ENCODE data around the gene ANKRD29.

ANKRD29 gene

GRCh38 chr18:23682045-23682444 is 19.3 kb upstream of the ANKRD29 start:
- no peak for DNase-seq (ENCODE audit: low spot score)

GRCh38 chr18:23675896-23676295 is 13.2 kb upstream of the ANKRD29 start:
- Histone ChIP-seq H3K9me3 (replicated peaks in 1 of 2; ENCODE audit: control insufficient read depth in 2 of 2, insufficient read depth in 1 of 2, low read depth in 1 of 2, low read length in 2 of 2) (no peaks in the 10 kb centered on the region), H3K4ac (ENCODE audit: low read length) (no peak overlapping the region), H3K4me1 (ENCODE audit: control insufficient read depth in 2 of 2, insufficient read depth in 1 of 2, low read depth in 1 of 2, low read length in 2 of 2) (no peaks in the 10 kb centered on the region), H2AK5ac (ENCODE audit: low read depth, low read length) (no peak overlapping the region), H3K36me3 (replicated peaks in 1 of 2; ENCODE audit: control insufficient read depth in 2 of 2, insufficient read depth in 2 of 2, low read length in 2 of 2) (no peaks in the 10 kb centered on the region), H3K14ac (ENCODE audit: low read length) (no peak overlapping the region), H3K27ac (replicated peaks; ENCODE audit: low read length) (no peak overlapping the region), H3K4me2 (ENCODE audit: insufficient read depth, low read length, poor library complexity, severe bottlenecking) (no peak overlapping the region), H3K23ac (ENCODE audit: low read depth, low read length, poor library complexity) (no peak overlapping the region), H3K27me3 (ENCODE audit: control insufficient read depth in 3 of 3, insufficient read depth in 3 of 3, low read depth in 1 of 3, low read length in 3 of 3) (no peaks in the 10 kb centered on the region), H4K91ac (ENCODE audit: low read depth, low read length, poor library complexity) (no peak overlapping the region), H2BK15ac (ENCODE audit: low read length) (no peak overlapping the region), H2BK5ac (ENCODE audit: low read length) (no peak overlapping the region), H3K79me1 (ENCODE audit: low read depth, low read length) (no peaks in the 10 kb centered on the region), H4K8ac (ENCODE audit: low read depth, low read length) (no peak overlapping the region), H3K9ac (ENCODE audit: low read depth, low read length, poor library complexity) (no peak overlapping the region), H3K4me3 (ENCODE audit: low read length in 2 of 2) (no peak overlapping the region), H2BK12ac (ENCODE audit: low read length) (no peak overlapping the region), H2AFZ (ENCODE audit: low read length) (no peak overlapping the region), H3K18ac (ENCODE audit: low read length) (no peak overlapping the region), H2BK120ac (ENCODE audit: low read depth, low read length) (no peak overlapping the region)
- DNase-seq (ENCODE audit: low spot score), result no peak
- WGBS, 2 donors (ENCODE audit: extremely low coverage in 2 of 2, insufficient read length in 2 of 2, insufficient replicate concordance in 1 of 2), result no CpG with 5 or more reads among the region's 3 CpGs

More at GRCh38 chr18:23682045-23682444, 19.3 kb upstream of the ANKRD29 start:
- no peak overlapping the region for H3K23ac ChIP-seq (ENCODE audit: low read depth, low read length, poor library complexity)
- no peaks in the 10 kb centered on the region for H3K79me1 ChIP-seq (ENCODE audit: low read depth, low read length)
- no peak overlapping the region for H3K4me3 ChIP-seq (ENCODE audit: low read length in 2 of 2)
- no peak overlapping the region for H3K27ac ChIP-seq (replicated peaks; ENCODE audit: low read length)
- H3K18ac ChIP-seq (ENCODE audit: low read length), result no peak overlapping the region
- H3K27me3 ChIP-seq (ENCODE audit: control insufficient read depth in 3 of 3, insufficient read depth in 3 of 3, low read depth in 1 of 3, low read length in 3 of 3), result peaks cover 0 to 2% (median 2%) of the 10 kb centered on the region in 3 experiments
- H2BK120ac ChIP-seq (ENCODE audit: low read depth, low read length), result no peak overlapping the region
- H3K4me2 ChIP-seq (ENCODE audit: insufficient read depth, low read length, poor library complexity, severe bottlenecking), result no peak overlapping the region
- H3K4me1 ChIP-seq (ENCODE audit: control insufficient read depth in 2 of 2, insufficient read depth in 1 of 2, low read depth in 1 of 2, low read length in 2 of 2), result no peaks in the 10 kb centered on the region
- no peak overlapping the region for H2BK15ac ChIP-seq (ENCODE audit: low read length)
- no peak overlapping the region for H3K4ac ChIP-seq (ENCODE audit: low read length)
- no peak overlapping the region for H2AFZ ChIP-seq (ENCODE audit: low read length)
- no peak overlapping the region for H4K91ac ChIP-seq (ENCODE audit: low read depth, low read length, poor library complexity)
- H3K9me3 ChIP-seq (replicated peaks in 1 of 2; ENCODE audit: control insufficient read depth in 2 of 2, insufficient read depth in 1 of 2, low read depth in 1 of 2, low read length in 2 of 2), result no peaks in the 10 kb centered on the region
- no peak overlapping the region for H3K9ac ChIP-seq (ENCODE audit: low read depth, low read length, poor library complexity)
- no peaks in the 10 kb centered on the region for H3K36me3 ChIP-seq (replicated peaks in 1 of 2; ENCODE audit: control insufficient read depth in 2 of 2, insufficient read depth in 2 of 2, low read length in 2 of 2)
- no peak overlapping the region for H2BK5ac ChIP-seq (ENCODE audit: low read length)
- H3K14ac ChIP-seq (ENCODE audit: low read length), result no peak overlapping the region
- H2BK12ac ChIP-seq (ENCODE audit: low read length), result no peak overlapping the region
- H2AK5ac ChIP-seq (ENCODE audit: low read depth, low read length), result no peak overlapping the region
- WGBS, 2 donors (ENCODE audit: extremely low coverage in 2 of 2, insufficient read length in 2 of 2, insufficient replicate concordance in 1 of 2), result no CpG with 5 or more reads among the region's 2 CpGs
- no peak overlapping the region for H4K8ac ChIP-seq (ENCODE audit: low read depth, low read length)

DNA sequence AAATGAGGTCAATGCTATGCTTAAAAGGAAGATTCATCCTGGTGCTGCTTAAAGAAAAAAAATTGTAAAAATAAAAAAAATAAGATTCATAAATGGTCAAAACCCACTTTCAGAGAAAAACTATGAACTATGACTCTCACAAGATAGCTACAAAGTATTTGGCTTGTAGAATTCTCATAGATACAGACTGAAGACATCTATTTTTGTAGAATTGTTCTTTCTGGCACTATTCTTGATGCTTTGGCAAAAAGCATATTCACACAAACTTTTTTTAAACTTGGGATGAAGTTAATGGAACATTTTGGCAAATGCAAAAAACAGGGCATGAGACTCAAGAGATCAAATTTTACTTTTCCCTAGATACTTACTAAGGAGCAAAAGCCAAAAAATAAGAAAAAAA is 12.5 kb upstream of the ANKRD29 start:
- Histone ChIP-seq H4K91ac (ENCODE audit: low read depth, low read length, poor library complexity) (no peak overlapping the region), H2AFZ (ENCODE audit: low read length) (no peak overlapping the region), H3K9me3 (replicated peaks in 1 of 2; ENCODE audit: control insufficient read depth in 2 of 2, insufficient read depth in 1 of 2, low read depth in 1 of 2, low read length in 2 of 2) (no peaks in the 10 kb centered on the region), H4K8ac (ENCODE audit: low read depth, low read length) (no peak overlapping the region), H3K4ac (ENCODE audit: low read length) (no peak overlapping the region), H2BK15ac (ENCODE audit: low read length) (no peak overlapping the region), H2BK12ac (ENCODE audit: low read length) (no peak overlapping the region), H3K27ac (replicated peaks; ENCODE audit: low read length) (no peak overlapping the region), H3K4me2 (ENCODE audit: insufficient read depth, low read length, poor library complexity, severe bottlenecking) (no peak overlapping the region), H2BK5ac (ENCODE audit: low read length) (no peak overlapping the region), H3K18ac (ENCODE audit: low read length) (no peak overlapping the region), H3K14ac (ENCODE audit: low read length) (no peak overlapping the region), H3K9ac (ENCODE audit: low read depth, low read length, poor library complexity) (no peak overlapping the region), H3K4me3 (ENCODE audit: low read length in 2 of 2) (no peak overlapping the region), H3K4me1 (ENCODE audit: control insufficient read depth in 2 of 2, insufficient read depth in 1 of 2, low read depth in 1 of 2, low read length in 2 of 2) (no peaks in the 10 kb centered on the region), H2BK120ac (ENCODE audit: low read depth, low read length) (no peak overlapping the region), H3K27me3 (ENCODE audit: control insufficient read depth in 3 of 3, insufficient read depth in 3 of 3, low read depth in 1 of 3, low read length in 3 of 3) (no peaks in the 10 kb centered on the region), H2AK5ac (ENCODE audit: low read depth, low read length) (no peak overlapping the region), H3K23ac (ENCODE audit: low read depth, low read length, poor library complexity) (no peak overlapping the region), H3K36me3 (replicated peaks in 1 of 2; ENCODE audit: control insufficient read depth in 2 of 2, insufficient read depth in 2 of 2, low read length in 2 of 2) (no peaks in the 10 kb centered on the region), H3K79me1 (ENCODE audit: low read depth, low read length) (no peaks in the 10 kb centered on the region)
- DNase-seq (ENCODE audit: low spot score), result no peak

GRCh38 chr18:23673725-23674124 is 11.0 kb upstream of the ANKRD29 start:
- Histone ChIP-seq H3K4me1 (ENCODE audit: control insufficient read depth in 2 of 2, insufficient read depth in 1 of 2, low read depth in 1 of 2, low read length in 2 of 2) (no peaks in the 10 kb centered on the region), H3K9me3 (replicated peaks in 1 of 2; ENCODE audit: control insufficient read depth in 2 of 2, insufficient read depth in 1 of 2, low read depth in 1 of 2, low read length in 2 of 2) (no peaks in the 10 kb centered on the region), H3K4me2 (ENCODE audit: insufficient read depth, low read length, poor library complexity, severe bottlenecking) (no peak overlapping the region), H2BK120ac (ENCODE audit: low read depth, low read length) (no peak overlapping the region), H3K4me3 (ENCODE audit: low read length in 2 of 2) (no peak overlapping the region), H2AFZ (ENCODE audit: low read length) (no peak overlapping the region), H4K8ac (ENCODE audit: low read depth, low read length) (no peak overlapping the region), H3K23ac (ENCODE audit: low read depth, low read length, poor library complexity) (no peak overlapping the region), H3K14ac (ENCODE audit: low read length) (no peak overlapping the region), H3K4ac (ENCODE audit: low read length) (no peak overlapping the region), H2BK5ac (ENCODE audit: low read length) (no peak overlapping the region), H3K18ac (ENCODE audit: low read length) (no peak overlapping the region), H3K79me1 (ENCODE audit: low read depth, low read length) (no peaks in the 10 kb centered on the region), H3K27ac (replicated peaks; ENCODE audit: low read length) (no peak overlapping the region), H3K9ac (ENCODE audit: low read depth, low read length, poor library complexity) (no peak overlapping the region), H2BK15ac (ENCODE audit: low read length) (no peak overlapping the region), H2BK12ac (ENCODE audit: low read length) (no peak overlapping the region), H3K36me3 (replicated peaks in 1 of 2; ENCODE audit: control insufficient read depth in 2 of 2, insufficient read depth in 2 of 2, low read length in 2 of 2) (no peaks in the 10 kb centered on the region), H2AK5ac (ENCODE audit: low read depth, low read length) (no peak overlapping the region), H3K27me3 (ENCODE audit: control insufficient read depth in 3 of 3, insufficient read depth in 3 of 3, low read depth in 1 of 3, low read length in 3 of 3) (peaks cover 0 to 6% (median 0%) of the 10 kb centered on the region in 3 experiments), H4K91ac (ENCODE audit: low read depth, low read length, poor library complexity) (no peak overlapping the region)
- no CpG with 5 or more reads among the region's 1 CpG for WGBS, 2 donors (ENCODE audit: extremely low coverage in 2 of 2, insufficient read length in 2 of 2, insufficient replicate concordance in 1 of 2)
- no peak for DNase-seq (ENCODE audit: low spot score)
